ENCODE data around the gene SMYD5.

- no peak for TF ChIP-seq CTCF (IDR thresholded peaks at IDR 0.05; ENCODE audit: insufficient read depth, low read length, poor library complexity, severe bottlenecking)
- TF ChIP-seq EZH2phosphoT487 (conservative IDR thresholded peaks at IDR 0.05; ENCODE audit: low read length) = no peak
Observed at GRCh38 chr2:73269686-73270465, 55.8 kb downstream of the SMYD5 start.
